DOHH2 (cell line): ENCODE data around the gene SLC27A4.

ENCODE experiments used
- H3F3A ChIP-seq: fragments of 200-600 bp; sonication (generic), shearing (Covaris generic); 2 replicates; pipeline ENCODE4 v1.6.0; 2016; ENCODE audit warnings: antibody characterized with exemption, mild to moderate bottlenecking; ENCODE audit not compliant: control insufficient read depth, insufficient read depth
- H3K27ac ChIP-seq: fragments of 200-600 bp; sonication (generic); 2 replicates; pipeline ENCODE4 v1.5.1; 2014; ENCODE audit warnings: low read depth, mild to moderate bottlenecking, low read length, moderate library complexity
- H3K27me3 ChIP-seq: fragments of 200-600 bp; sonication (generic); 2 replicates; pipeline ENCODE4 v1.6.1; 2014; ENCODE audit warnings: mild to moderate bottlenecking, low read length, mixed read lengths; ENCODE audit not compliant: control insufficient read depth
- H3K36me3 ChIP-seq: fragments of 200-600 bp; sonication (generic); 2 replicates; pipeline ENCODE4 v1.6.1; 2014; ENCODE audit warnings: mild to moderate bottlenecking, low read length, moderate library complexity, mixed read lengths; ENCODE audit not compliant: control insufficient read depth
- H3K4me1 ChIP-seq: fragments of 200-600 bp; sonication (generic); 2 replicates; pipeline ENCODE4 v1.6.1; 2014; ENCODE audit warnings: mild to moderate bottlenecking, low read length, mixed read lengths; ENCODE audit not compliant: control insufficient read depth
- H3K4me2 ChIP-seq: fragments of 200-600 bp; sonication (generic); 2 replicates; pipeline ENCODE4 v1.6.0; 2014; ENCODE audit warnings: mild to moderate bottlenecking, low read length, moderate library complexity
- H3K4me3 ChIP-seq: fragments of 200-600 bp; sonication (generic); 2 replicates; pipeline ENCODE4 v1.5.1; 2014; ENCODE audit warnings: mild to moderate bottlenecking, low read length, mixed read lengths
- H3K79me2 ChIP-seq: fragments of 200-600 bp; sonication (generic); 2 replicates; pipeline ENCODE4 v1.6.1; 2014; ENCODE audit warnings: mild to moderate bottlenecking, low read length, mixed read lengths; ENCODE audit not compliant: control insufficient read depth
- H3K9me2 ChIP-seq: fragments of 200-600 bp; sonication (generic); replicated peaks from 2 replicates; pipeline ENCODE4 v1.6.1; 2014; ENCODE audit warnings: mild to moderate bottlenecking, low read length, mixed read lengths; ENCODE audit not compliant: control insufficient read depth
- H3K9me3 ChIP-seq: fragments of 200-600 bp; sonication (generic); 2 replicates; pipeline ENCODE4 v1.6.1; 2014; ENCODE audit warnings: antibody characterized with exemption, low read length, mixed read lengths; ENCODE audit not compliant: control insufficient read depth, insufficient read depth
- H4K20me1 ChIP-seq: fragments of 200-600 bp; sonication (generic); 2 replicates; pipeline ENCODE4 v1.6.0; 2014; ENCODE audit warnings: low read depth, mild to moderate bottlenecking, antibody characterized with exemption, low read length, moderate library complexity; ENCODE audit not compliant: control insufficient read depth, insufficient read depth
- CTCF ChIP-seq: fragments of 200-600 bp; sonication (generic); IDR thresholded peaks from one replicate; pipeline ENCODE4 v1.5.1; 2014; ENCODE audit warnings: antibody characterized with exemption, mild to moderate bottlenecking, low read depth, low read length; ENCODE audit not compliant: poor library complexity, severe bottlenecking
- EZH2phosphoT487 ChIP-seq: fragments of 200-600 bp; sonication (generic); IDR thresholded peaks from 2 replicates; pipeline ENCODE4 v1.6.1; 2017; ENCODE audit warnings: borderline replicate concordance, mild to moderate bottlenecking, antibody characterized with exemption, low read length, moderate library complexity, mixed read lengths

The SLC27A4 gene

DNA sequence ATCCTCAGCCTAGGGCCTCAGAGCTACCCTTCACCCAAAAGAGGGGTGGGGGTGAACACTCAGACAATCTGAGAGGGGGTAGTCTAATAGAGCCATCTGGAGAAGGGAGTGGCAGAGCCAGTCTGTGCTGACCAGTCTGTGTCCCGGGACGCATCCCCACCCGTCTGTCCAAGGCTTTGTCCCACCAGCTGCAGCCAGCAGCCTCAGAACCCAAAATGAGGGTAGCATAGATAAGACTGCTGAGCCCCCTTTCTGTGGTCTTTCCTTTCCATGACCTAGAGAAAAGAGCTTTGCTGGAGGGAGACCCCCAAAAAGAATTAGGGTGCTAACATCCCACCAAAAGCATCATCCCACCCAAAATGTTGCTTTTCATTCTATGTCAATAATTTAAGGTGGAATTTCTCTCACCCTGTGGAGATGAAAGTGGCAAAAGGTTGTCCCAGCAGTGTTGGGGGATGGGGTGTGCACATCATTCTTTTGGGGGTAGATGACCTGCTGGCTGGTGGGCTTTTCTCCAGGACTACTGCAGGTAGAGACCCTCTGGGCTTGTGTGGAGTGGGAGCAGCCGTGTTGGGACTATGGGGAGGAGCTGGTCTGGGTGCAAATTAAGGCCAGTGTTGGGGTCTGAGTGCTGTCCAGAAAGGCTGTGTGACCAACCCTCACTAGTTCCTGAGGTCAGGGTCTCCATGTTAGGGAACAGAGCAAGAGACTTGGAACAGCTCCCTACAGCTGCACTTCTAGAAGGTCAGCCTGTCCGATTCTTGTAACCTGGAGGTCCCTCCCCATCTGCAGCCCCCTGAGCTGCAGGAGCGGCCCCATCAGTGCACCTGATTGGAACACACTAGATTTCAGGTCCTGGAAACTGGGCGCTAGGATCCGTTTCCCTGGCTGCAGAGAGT, 50.7 kb downstream of the SLC27A4 start:
- Histone ChIP-seq H3K27me3 (no peaks in the 10 kb centered on the region), H3K9me2 (no peaks in the 10 kb centered on the region), H3K36me3 (peaks cover 35% of the 10 kb centered on the region), H3K9me3 (no peaks in the 10 kb centered on the region), H3K27ac (no peak overlapping the region), H3F3A (no peaks in the 10 kb centered on the region), H3K4me1 (no peaks in the 10 kb centered on the region), H3K79me2 (no peaks in the 10 kb centered on the region), H3K4me3 (no peak overlapping the region), H4K20me1 (no peaks in the 10 kb centered on the region), H3K4me2 (no peak overlapping the region)
- TF ChIP-seq CTCF (no peak), EZH2phosphoT487 (no peak)

DNA sequence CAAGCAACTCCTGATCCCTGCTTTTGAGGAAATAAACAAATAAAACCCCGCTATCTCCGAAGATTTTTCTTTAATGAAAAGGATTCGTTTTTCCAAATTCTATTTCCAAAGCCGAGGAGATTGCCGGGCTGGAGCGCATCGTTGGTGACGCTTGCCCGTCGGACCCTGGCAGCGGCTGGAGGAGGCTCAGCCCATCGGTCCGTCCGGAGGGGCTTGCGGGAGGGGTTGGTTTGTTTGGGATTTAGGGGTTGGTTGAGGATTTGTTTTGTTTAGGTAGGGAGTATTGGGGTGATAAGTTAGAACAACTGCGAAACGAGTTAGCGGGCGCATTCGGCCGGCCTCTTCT, 51.6 kb downstream of the SLC27A4 start:
- H3K9me3 ChIP-seq: no peaks in the 10 kb centered on the region
- no peak for TF ChIP-seq EZH2phosphoT487
- H3K79me2 ChIP-seq: no peaks in the 10 kb centered on the region
- H3K27me3 ChIP-seq: peaks cover 2% of the 10 kb centered on the region; the same call in 1 of the 2 replicates
- no peak overlapping the region for H3K27ac ChIP-seq
- no peaks in the 10 kb centered on the region for H3K4me1 ChIP-seq
- H4K20me1 ChIP-seq: no peaks in the 10 kb centered on the region
- H3K9me2 ChIP-seq: no peaks in the 10 kb centered on the region
- H3F3A ChIP-seq: no peaks in the 10 kb centered on the region
- H3K36me3 ChIP-seq: peaks cover 29% of the 10 kb centered on the region
- no peak overlapping the region for H3K4me3 ChIP-seq
- no peak overlapping the region for H3K4me2 ChIP-seq

GRCh38 chr9:128392302-128393144, 52.2 kb downstream of the SLC27A4 start:
- H3K9me2 ChIP-seq: no peaks in the 10 kb centered on the region
- peaks cover 5% of the 10 kb centered on the region; the same call in 1 of the 2 replicates for H3K27me3 ChIP-seq
- no peaks in the 10 kb centered on the region for H4K20me1 ChIP-seq
- no peaks in the 10 kb centered on the region for H3K4me1 ChIP-seq
- peaks cover 23% of the 10 kb centered on the region for H3K36me3 ChIP-seq
- H3K79me2 ChIP-seq: no peaks in the 10 kb centered on the region
- H3K27ac ChIP-seq: no peak overlapping the region
- no peak overlapping the region for H3K4me3 ChIP-seq
- H3K9me3 ChIP-seq: no peaks in the 10 kb centered on the region
- TF ChIP-seq EZH2phosphoT487 (no peak), CTCF (no peak)
- H3K4me2 ChIP-seq: no peak overlapping the region
- no peaks in the 10 kb centered on the region for H3F3A ChIP-seq
